ENCODE data around the gene TSLP. TPM values are rescaled to one million over a fixed set of nuclear protein-coding genes. Genes with fewer than 3 reads are reported as not detected.

TSLP gene
- total RNA-seq, 4 donors from 2014 or later = 0.76 to 1.7 (median 1.2) TPM; not detected in 1

DNA sequence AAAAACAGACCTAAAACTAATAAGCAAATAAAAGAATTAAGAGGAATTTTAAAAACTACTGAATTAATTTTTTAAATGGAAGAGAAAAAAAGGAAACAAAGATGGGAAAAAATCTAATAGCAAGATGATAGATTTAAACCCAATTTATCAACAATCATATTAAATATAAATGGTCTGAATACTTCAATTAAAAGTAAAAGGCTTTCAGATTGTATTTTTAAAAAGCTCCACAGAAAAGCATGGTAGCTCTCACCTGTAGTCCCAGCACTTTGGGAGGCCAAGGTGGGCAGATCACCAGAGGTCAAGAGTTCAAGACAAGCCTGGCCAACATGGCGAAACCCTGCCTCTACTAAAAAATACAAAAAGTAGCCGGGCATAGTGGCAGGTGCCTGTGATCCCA lies 11.3 kb upstream of the TSLP start:
- TF ChIP-seq CTCF (IDR thresholded peaks at IDR 0.05) = no peak
- TF ChIP-seq POLR2A (IDR thresholded peaks at IDR 0.05) = no peak
- intact Hi-C loops (cut with DNase I; ENCODE audit: low total_unique reads) = no loop called here
- Histone ChIP-seq H3K4me3 (no peak overlapping the region), H3K27ac (no peak overlapping the region), H3K9me3 (no peaks in the 10 kb centered on the region), H3K4me1 (no peaks in the 10 kb centered on the region), H3K36me3 (no peaks in the 10 kb centered on the region), H3K27me3 (no peaks in the 10 kb centered on the region)
- DNase-seq = no peak

DNA sequence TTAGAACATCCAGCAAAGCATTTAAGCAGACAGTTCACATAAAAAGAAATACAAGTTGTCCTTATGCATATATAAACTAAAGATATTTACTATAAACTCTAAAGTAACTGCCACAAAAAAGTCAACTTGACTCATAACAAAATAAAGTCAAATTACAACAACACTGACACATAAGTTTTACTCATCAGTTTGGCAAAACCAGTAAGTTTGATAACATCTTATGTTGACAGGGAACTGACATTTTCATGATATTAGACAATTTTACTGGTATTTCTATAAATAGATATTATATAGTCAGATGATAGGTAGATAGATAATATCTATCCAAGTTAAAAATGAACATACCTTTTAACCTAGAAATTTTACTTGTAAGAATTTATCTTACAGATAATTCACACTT lies 9.9 kb upstream of the TSLP start:
- DNase-seq = no peak
- Histone ChIP-seq H3K27ac (no peak overlapping the region), H3K4me1 (no peaks in the 10 kb centered on the region), H3K27me3 (no peaks in the 10 kb centered on the region), H3K36me3 (no peaks in the 10 kb centered on the region), H3K4me3 (no peak overlapping the region), H3K9me3 (no peaks in the 10 kb centered on the region)
- TF ChIP-seq POLR2A (IDR thresholded peaks at IDR 0.05) (no peak), CTCF (IDR thresholded peaks at IDR 0.05) (no peak)
- intact Hi-C loops (cut with DNase I; ENCODE audit: low total_unique reads) = no loop called here

DNA sequence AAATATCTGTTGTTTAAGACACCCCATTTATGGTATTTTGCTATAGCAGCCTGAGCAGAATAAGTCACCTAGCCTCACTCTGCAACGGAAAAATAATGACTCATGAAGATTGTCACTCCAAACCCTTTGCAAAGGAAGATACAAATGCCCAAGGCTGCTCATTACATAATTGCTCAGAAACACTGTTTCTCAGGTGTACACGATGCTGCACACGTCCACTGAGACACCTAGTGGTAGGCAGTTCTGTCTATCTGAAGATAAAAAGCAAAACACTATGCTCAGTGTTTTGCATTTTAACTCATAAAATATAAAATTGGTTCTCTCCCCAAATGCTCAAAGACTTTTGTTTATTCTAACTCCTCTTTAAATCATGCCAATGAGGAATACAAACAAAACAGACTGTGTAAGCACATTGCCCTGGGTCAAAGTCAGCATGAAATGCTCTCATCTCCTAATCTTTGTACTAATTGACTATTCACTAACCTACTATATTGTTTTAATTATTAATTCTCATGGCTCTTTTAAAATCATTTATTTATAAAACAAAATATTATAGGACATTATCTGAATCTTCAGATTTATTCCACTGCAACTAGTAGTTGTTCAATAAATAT lies 7.7 kb upstream of the TSLP start:
- H3K27ac ChIP-seq = no peak overlapping the region
- no peak for TF ChIP-seq POLR2A (IDR thresholded peaks at IDR 0.05)
- no peak for TF ChIP-seq CTCF (IDR thresholded peaks at IDR 0.05)
- intact Hi-C loops (cut with DNase I; ENCODE audit: low total_unique reads) = no loop called here
- H3K4me1 ChIP-seq = no peaks in the 10 kb centered on the region
- no peak for DNase-seq
- H3K4me3 ChIP-seq = no peak overlapping the region
- H3K9me3 ChIP-seq = no peaks in the 10 kb centered on the region
- no peaks in the 10 kb centered on the region for H3K36me3 ChIP-seq
- H3K27me3 ChIP-seq = peaks cover 0 to 12% of the 10 kb centered on the region in 2 donors

- intact Hi-C loops (cut with DNase I; ENCODE audit: low total_unique reads) = no loop called here
- no peak for TF ChIP-seq POLR2A (IDR thresholded peaks at IDR 0.05)
- peak in 1 of 2 donors; percentile 19 for DNase-seq
Measured at GRCh38 chr5:111066261-111066938, 5.1 kb upstream of the TSLP start.

DNA sequence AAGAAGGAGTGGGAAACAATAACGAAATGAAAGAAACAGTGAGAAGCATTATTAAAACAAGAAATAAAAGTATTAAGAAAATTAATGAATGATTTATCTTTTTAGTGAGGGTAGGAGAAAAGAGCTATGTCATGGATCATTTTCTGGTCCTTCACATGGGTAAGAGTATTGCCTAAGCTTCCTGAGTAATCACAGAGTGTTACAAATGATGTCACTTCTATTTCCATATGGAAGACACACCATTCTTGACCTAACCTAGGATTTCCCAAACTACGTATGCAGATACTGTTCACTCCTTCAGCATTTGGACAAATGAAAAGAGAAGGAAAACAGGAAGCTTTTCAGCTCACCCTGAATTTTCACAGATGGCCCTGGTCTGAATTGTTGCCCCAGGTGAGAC lies 3.3 kb upstream of the TSLP start:
- no peaks in the 10 kb centered on the region for H3K36me3 ChIP-seq
- H3K4me3 ChIP-seq = no peak overlapping the region
- H3K27me3 ChIP-seq = peaks cover 0 to 15% of the 10 kb centered on the region in 2 donors
- no peaks in the 10 kb centered on the region for H3K9me3 ChIP-seq
- no peak for DNase-seq
- intact Hi-C loops (cut with DNase I; ENCODE audit: low total_unique reads) = no loop called here
- TF ChIP-seq CTCF (IDR thresholded peaks at IDR 0.05) (no peak), POLR2A (IDR thresholded peaks at IDR 0.05) (no peak)
- no peak overlapping the region for H3K27ac ChIP-seq
- no peaks in the 10 kb centered on the region for H3K4me1 ChIP-seq

More at GRCh38 chr5:111066261-111066938, 5.1 kb upstream of the TSLP start:
- H3K27ac ChIP-seq = no peak overlapping the region
- H3K4me3 ChIP-seq = no peak overlapping the region
- H3K36me3 ChIP-seq = no peaks in the 10 kb centered on the region
- H3K4me1 ChIP-seq = no peaks in the 10 kb centered on the region
- H3K27me3 ChIP-seq = peaks cover 0 to 15% of the 10 kb centered on the region in 2 donors
- no peaks in the 10 kb centered on the region for H3K9me3 ChIP-seq
